ENCODE data around the gene RLN3.

- TF ChIP-seq L3MBTL2 (conservative IDR thresholded peaks at IDR 0.05) (no peak), LEF1 (IDR thresholded peaks at IDR 0.05; ENCODE audit: borderline replicate concordance) (no peak), HDGF (IDR thresholded peaks at IDR 0.05; ENCODE audit: borderline replicate concordance) (no peak), PKNOX1 (IDR thresholded peaks at IDR 0.05) (no peak), FOXM1 (IDR thresholded peaks at IDR 0.05; ENCODE audit: borderline replicate concordance) (no peak), TARDBP (IDR thresholded peaks at IDR 0.05) (no peak), SP1 (IDR thresholded peaks at IDR 0.05) (no peak), FOXA1 (IDR thresholded peaks at IDR 0.05) (no peak), ZNF384 (IDR thresholded peaks at IDR 0.05) (no peak), BHLHE40 (IDR thresholded peaks at IDR 0.05; ENCODE audit: borderline replicate concordance) (no peak), NFRKB (IDR thresholded peaks at IDR 0.05) (no peak), ELF4 (IDR thresholded peaks at IDR 0.05) (no peak), SUZ12 (IDR thresholded peaks at IDR 0.05) (no peak)
Observed at GRCh38 chr19:13998426-13998825, 29.5 kb upstream of the RLN3 start.

Measured in HEK293T (cell line).